HK-2 (cell line): ENCODE measurements around the gene PIK3R1.

Source experiments
- DNase-seq: peaks from one replicate; pipeline ENCODE4 v3.0.0-alpha.2; 2018; ENCODE audit not compliant: unreplicated experiment

Gene PIK3R1

DNA sequence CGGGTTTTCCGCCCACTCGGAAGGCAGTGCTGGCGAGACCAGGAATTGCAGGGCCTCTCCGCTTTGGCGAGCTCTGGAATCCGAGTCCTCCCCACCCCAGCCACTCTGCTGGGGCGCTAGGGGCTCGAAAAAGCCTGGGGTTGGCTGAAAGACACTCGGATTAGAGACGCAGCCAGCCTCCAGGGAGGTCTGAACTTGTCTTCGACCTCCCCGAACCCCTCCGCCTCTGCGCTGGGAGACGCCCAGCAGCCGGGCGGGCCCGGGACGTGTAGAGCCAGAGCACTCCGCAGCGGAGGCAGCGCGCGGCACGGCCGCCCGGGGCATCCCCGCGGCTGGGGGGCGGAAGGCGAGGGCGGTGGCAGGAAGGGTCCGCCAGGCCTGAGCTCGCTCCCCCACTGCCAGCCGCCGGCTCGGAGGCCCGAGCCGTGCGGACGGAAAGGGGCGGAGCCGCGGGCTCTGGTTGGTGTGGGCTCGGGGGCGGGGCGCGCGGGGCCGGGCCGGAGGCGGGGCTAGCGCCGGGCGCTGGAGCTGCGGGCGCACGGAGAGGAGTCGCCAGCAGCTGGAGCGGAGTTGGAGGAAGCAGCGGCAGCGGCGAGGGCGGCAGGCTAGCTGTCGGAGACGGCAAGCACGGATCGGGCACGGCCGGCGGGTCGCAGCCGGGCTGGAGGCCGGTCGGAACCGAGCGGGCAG, at the start of gene PIK3R1:
Gene PIK3R1, plus strand, starts transcription at position 549 of the 690 bp plus-strand sequence. CDS start 10,920 bp downstream, outside the sequence.
- peak; percentile 90 for DNase-seq

DNA sequence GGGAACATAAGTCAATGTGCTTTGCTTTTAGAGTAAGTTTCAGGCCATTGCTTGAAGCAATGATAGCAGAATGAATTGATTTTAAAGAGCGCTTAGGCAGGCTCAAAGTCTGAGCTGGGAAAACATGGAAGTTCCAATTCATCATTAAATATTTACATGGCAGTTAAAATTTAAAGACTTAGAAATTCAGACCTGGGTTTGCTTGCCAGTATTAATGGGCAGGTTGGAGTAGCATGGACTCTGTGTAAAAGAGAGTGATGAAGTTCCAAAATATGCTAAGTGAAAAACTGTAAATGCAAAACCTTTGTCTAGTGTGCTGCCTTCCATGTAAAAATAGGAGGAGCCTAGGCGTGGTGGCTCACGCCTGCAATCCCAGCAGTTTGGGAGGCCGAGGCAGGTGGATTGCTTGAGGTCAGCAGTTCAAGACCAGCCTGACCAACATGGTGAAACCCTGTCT, 48.3 kb upstream of the PIK3R1 start:
- no peak for DNase-seq

DNA sequence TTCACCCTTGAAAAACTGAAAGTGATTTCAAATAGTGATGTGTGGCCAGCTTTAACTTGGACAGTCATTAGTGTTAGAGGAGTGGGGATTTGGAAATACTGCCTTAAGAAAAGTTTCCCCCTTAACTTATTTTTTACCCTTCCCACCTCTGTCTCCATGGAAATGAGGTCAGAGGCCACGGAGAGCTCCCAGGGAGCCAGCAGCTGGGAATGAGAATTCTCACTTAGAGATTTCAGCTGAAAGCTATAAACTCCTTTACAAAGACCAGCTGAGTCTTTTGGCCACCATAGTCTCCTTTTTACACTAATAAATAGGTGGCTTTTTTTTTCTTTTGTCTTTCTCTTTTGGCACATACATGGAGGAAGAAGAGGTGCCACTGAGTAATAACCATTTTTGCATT, 45.7 kb upstream of the PIK3R1 start:
- DNase-seq = no peak

DNA sequence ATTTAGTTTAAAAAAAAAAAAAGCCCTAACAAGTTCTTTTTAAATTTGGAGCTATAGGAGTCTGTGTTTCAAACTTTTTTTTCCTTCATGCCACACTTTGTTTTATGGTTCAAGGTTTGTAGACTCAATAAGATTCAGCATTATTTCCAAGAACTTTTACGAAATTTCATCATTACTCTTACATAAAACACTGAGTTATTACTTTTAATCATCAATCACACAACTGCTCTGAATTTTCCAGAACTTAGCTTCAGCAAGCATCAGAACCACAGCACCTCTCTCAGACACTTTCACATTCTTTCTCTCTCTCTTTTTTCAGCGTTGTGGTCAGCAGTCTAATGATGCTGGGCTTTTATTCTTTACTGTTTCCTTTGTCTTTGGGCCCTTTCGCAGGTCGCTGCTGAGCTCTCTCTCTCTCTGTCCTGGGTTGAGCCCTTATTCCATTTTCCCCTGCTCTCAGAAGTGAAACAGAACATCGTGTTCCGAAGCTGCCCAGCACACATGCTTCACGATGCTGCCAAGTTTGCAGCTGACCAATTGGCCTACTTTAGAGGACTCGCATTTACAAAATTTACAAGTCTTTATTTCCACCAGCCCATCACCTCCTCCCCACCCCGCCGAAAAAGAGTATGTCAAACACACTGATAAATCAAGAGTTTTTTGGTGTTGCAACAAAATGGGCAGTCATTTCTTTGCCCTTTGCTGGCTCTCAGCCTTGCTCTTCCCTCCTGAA, 44.6 kb upstream of the PIK3R1 start:
- DNase-seq = no peak

DNA sequence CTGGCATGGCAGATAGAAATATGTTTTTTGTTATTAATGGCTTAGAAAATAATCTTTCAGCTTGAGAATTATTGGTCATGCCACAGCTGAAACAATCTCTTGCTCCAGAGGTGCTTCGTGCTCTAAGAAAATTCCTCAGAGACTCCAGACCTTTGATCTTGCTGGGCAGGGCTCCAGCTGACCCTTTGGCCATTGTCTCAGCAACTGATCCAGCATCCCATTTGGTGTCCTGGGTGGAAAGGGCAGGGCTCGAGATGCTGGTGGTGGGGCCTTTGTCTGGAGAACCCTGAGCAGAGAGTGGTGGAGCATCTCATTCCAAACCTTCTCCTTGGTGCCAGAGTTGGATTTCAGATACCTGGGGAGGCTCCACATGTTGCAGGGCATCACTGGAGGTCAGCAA, 43.2 kb upstream of the PIK3R1 start:
- no peak for DNase-seq

DNA sequence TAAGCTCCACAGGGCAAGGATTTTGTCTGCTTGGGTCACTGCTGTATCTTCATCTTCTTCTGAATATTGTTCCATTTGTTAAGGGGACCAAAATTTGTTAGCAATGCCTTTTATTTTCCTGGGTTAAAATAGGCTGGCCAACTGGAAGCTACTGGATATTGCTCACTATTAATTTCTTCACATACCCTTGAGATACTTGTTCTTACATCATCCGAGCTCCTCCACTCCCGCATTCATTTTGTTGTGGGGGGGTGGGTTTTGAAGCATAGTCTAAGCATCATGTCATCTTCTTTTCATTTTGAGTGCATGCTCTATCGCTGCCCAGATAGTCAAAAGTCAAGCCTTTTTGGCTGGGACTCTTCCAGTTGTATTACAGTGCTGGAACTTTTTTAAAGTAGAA, 42.5 kb upstream of the PIK3R1 start:
- no peak for DNase-seq

DNA sequence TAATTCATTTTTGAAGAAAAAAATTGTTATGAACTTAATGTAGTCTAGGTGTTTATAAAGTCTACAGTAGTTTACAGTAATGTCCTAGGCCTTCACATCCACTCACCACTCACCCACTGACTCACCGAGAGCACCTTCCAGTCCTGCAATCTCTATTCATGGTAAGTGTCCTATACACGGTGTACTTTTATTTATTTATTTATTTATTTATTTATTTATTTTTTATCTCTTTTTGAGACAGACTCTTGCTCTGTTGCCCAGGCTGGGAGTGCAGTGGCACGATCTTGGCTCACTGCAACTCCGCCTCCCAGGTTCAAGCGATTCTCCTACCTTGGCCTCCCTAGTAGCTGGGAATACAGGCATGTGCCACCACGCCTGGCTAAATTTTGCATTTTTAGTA, 39.3 kb upstream of the PIK3R1 start:
- no peak for DNase-seq

DNA sequence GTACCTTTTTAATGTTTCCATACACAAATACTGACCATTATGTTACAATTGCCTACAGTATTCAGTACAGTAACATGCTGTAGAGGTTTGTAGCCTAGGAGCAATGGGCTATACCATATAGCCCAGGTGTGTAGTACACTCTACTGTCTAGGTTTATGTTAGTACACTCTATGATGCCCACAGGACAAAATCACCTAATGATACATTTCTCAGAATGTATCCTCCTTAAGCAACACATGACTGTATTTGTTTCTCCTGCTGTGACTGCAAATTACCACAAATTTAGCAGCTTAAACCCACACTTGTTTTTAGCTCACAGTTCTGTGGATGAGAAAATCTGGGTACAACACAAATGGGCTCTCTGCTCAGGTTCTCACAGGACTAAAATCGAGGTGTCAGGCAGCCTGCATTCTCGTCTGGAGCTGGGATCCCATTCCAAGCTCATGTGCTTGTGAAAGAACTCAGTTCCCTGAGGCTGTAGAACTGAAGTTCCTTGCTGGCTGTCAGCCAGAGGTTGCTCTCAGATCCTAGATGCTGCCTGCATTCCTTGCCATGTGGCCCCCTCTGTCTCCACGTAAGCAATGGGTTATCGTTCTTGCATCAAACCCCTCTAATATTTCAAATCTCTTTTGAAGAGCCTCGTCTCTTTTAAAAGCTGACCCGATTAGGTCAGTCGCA, 38.6 kb upstream of the PIK3R1 start:
- DNase-seq = no peak

DNA sequence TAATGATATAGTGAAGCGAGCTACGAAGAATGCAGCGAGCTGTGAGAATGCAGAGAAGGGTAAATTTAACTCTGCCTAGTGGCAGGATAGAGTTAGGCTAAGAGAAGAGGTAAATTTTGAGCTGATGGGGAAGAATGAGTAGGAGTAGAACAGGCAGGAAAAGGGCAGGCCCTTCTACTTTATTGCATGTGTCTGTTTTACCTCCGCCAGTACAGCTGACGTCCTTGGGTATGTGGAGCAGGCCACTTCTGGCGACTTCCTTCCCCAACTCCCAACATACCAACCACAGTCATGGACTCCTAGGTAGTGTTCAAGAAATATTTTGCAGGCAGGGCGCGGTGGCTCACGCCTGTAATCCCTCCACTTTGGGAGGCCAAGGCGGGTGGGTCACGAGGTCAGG, 37.9 kb upstream of the PIK3R1 start:
- no peak for DNase-seq

DNA sequence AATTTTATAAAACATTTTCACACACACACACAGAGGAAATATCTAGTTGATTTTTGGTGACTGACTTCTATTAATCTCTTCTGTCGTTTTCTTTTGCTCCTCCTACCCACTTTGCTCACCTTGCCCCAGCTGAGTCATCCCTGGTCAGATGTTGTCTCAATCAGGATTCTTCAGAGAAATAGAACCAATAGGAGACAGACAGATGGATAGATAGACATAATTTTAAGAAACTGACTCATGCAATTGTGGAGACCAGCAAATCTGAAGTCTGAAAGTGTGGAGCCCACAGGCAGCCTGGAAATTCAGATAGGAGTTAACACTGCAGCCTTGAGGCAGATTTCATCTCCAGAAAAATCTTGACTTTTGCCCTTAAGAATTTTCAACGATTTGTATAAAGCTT, 37.0 kb upstream of the PIK3R1 start:
- peak; percentile 7 for DNase-seq

DNA sequence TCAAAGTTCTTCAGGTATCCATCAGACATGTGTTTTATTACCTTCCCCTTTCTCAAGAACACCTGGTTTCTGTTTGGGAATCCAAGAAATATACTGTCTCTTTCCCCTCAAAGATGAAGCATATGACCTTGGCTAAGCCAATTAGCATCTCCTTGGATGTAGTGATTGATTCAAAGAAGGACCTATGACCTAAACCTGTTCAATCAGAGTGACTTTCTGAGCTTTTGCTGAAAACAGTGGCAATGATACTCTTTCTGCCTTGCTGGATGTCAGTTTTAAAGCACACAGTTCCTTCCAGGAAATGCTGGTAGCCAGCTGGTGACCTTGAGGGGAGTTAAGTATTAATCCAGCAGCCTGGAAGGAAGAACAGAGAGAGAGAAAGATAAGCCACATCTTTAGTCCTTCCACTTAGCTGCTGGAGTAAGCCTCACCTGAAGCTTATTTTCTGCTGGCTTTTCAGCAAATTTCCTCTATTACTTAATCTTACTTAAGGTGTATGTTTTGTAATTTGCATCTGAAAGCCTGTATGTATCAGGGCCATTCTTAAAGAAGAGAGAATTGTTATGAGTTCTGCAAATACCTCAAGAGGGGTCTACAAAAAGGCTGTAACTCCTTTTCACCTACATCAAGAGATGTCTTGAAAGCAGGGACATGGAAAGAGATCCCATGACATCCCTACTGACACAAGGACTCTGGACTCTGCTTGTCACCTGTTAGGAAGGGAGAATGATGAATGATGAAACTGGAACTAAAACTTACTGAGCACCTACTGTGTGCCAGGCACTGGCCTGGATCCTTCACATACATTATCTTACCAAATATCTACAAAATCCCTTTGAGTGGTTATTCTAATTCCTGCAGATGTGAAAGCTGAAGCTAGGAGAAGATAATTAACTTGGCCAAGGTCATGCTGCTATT, 35.2 kb upstream of the PIK3R1 start:
- no peak for DNase-seq

DNA sequence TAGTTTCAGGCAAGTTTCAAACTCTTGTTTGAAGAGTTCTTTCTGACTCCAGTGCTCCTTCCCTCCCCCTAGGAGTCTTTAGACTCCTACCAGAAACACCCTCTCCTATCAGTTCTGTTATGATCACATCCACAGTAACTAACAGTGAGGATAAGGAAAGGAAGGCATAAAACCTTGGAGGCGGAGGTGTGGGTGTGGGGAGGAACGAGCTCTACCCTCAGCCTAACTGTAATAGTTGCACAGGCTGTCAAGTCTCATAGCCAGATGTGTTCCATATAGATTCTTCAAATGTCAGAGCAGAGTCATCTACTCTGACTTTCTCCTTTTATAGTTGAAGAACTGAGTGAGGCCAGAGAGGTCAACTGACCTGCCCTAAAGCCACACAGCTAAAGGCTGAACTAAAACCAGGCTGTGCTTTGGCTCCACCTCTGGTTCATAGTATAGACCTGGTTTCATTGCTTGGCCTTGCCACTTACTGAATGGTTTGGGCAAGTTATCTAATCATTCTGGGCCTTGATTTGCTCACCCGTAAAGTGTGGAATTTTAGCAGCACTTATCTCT, 34.4 kb upstream of the PIK3R1 start:
- no peak for DNase-seq

DNA sequence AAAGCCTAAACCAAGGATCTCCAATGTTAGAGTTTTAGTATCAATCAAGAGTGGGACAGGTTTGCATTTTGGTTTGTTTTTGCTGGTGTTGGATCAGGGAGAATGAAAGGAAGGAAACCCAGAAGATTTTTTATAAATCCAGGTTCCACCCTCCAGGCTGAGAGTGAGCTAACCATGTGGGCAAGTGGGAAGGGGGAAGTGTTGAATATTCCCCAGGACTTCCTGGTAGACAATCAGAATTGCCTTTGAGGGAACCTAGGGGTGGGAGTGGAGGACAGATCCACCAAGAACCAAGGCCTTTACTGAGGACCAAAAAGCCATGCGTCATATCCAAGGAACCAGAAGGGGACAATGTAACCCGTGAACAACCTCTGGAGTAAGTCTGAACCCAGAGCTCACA, 33.5 kb upstream of the PIK3R1 start:
- no peak for DNase-seq

DNA sequence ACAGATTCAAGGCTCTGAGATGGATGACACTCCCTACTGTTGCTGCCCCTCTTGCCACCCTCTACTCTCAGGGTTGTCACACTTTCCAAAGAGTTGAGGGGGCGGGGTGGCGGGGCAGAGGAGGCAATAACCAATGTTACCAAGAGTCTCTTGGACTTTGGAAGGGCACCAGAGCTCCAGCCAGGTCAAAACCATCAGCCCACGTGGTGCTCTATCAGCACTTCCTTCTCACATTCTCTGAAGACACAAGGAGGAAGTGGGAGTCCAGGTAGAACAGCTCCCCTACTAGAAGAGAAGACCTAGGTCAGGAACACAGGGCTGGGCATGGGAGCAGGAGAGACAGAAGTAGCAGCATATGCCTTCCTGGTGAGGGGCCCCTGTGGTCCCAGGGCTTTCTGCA, 33.0 kb upstream of the PIK3R1 start:
- no peak for DNase-seq

DNA sequence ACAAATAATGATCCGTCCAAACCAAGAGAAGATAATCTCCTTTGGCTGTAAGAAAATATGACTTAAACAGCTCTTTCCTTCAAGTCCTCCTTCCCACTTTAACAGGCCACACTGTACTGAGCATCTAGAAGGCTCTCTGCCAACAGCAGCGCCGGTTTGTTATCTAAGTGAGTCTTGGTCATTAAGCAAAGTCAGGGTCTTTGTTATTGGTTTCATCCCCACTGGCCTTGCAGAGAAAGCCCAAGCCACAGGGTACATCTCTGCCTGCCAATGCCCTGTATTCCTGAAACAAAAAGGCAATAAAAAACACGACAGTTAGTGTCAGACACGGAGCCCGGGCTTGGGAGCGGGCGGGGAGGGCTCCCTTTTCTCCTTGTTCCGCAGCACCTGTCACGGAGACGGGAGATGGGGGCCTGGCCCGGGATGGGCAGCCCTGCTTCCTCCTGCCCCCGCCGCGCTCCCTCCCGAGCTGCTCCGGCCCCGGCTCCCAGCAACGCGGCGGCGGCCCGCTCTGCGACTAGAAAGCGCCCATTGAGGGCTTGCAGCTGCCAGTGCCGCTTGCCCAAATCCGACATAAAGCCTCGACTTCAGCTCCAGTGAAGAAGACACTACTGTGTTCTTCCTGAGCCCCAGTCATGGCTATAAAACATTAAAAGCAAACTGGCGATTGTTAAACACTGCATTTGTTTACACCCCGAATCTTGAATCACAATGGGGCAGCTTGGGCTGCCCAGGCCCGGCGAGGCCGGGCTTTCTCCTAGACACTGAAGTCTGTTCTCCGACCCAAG, 28.1 kb upstream of the PIK3R1 start:
- no peak for DNase-seq

DNA sequence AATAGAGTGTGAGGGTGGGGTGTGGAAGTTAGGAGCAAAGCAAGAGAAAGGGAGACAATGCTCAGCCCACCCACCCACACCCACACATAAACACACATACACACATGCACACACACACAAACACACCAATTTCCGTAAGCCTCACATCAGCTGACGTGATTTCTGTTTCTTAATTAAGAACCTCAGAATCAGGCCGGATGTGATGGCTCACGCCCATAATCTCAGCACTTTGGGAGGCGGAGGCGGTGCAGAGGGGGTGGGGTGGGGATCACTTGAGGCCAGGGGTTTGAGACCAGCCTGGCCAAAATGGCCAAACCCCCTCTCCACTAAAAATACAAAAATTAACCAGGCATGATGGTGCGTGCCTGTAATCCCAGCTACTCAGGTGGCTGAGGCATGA, 26.4 kb upstream of the PIK3R1 start:
- no peak for DNase-seq

DNA sequence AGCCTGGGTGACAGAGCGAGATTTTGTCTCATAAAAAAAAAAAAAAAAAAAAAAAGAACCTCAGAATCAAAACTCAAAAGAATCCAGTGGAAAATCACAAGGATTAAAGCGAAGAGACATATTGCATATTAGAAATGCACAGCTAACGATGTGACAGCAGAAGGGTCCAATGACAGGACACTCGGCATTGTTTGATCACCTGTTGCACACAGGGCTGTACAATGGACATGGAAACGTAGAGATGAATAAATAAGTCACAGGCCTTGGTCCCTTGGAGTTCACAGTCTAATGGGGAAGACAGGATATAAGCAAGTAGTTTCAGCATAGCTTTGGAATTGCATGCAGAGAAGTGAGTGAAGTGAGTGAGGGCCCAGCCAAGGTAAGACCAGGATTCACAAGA, 25.9 kb upstream of the PIK3R1 start:
- no peak for DNase-seq

DNA sequence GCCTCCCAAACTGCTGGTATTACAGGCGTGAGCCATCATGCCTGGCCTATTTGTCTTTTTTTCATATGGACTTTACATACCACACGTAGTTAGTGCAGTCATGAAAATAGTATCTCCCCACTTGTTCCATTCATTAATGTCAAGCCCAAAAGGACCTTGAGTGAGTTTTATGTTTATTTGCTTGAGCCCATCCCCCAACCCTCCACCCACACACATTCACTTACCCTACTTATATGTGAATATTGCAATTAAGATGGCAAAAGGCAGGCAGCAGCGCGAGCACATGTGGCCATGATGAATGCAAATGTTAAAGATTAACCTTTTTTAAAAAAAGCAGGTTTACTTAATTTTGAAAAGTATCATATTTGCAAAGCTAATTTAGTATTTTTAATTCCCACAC, 24.9 kb upstream of the PIK3R1 start:
- DNase-seq = no peak

DNA sequence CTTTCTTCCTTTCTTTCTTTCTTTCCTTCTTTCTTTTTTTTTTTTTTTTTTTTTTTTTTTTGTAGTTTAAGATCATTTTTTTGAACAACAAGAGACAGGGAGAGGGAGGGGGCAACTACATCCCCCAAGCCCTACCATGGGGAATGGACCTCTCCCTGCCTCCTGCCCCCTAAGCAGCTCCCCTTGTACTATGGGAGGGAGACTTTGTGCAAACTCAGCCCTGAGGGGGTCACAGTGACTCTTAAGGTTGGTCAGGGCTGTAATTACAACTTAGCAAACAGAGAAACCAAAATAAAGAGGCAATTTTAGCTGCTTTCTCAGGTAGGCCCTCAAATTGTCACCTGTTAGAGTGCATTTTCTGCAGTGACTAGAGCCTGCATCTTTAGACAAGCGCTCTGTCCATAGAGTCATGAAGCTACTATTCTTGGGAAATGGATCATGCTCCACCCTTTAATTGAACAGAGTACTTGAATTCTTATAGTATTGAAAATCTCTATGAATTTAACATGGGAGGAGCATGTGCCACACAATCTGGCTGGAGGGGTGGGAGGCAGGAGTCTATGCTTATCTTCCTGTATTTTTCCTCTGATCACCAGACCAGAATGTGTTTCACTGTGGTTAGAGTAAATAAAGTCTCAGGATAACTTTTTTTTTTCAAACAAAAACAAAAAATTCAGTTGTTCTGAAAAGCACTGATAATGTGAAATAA, 24.3 kb upstream of the PIK3R1 start:
- DNase-seq = no peak

DNA sequence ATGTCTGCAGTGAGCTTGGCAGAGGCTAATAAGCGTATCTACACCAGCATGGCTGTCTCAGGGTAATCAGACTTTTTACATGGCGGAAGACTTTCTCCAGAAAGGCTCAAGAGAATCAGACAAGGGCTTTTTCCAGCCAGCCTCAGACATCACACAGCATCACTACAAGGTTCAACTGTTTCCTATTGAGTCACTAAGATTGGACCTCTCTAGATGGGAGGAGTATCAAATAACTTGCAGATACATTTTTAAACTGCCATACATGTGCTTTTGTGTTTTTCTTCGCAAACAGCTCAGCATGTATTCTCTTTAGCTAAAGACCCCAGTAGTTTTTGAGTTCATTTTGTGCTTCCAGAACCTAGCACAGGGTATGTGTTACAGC, 22.9 kb upstream of the PIK3R1 start:
- no peak for DNase-seq
